K562 (cell line): Measurements from ENCODE around the gene MAST1. TPM values are rescaled to one million over a fixed set of nuclear protein-coding genes. Genes with fewer than 3 reads are reported as not detected.
A peak's percentile ranks its signal among the peaks of the same experiment; 100 is the strongest.

Experiments
- ATAC-seq: fragments of 200-7000 bp; cut with Tn5 transposase; 3 replicates; pipeline ENCODE4 v1.9.1; 2020; ENCODE audit warnings: moderate library complexity
- BruUV-seq: library from RNA; stranded (reverse); fragments of 400-500 nt; replicated peaks from 2 replicates; lab custom pipeline; 2021; lab: Mats Ljungman, UMichigan
- CTCF ChIA-PET: fragments of 300-600 bp; formaldehyde crosslinking; extraction: SDS; loops from one replicate; lab custom pipeline; 2021; ENCODE audit warnings: low intra/inter-chr PET ratio; lab: Yijun Ruan, JAX
- POLR2A ChIA-PET: fragments of 300-600, 350-650 bp; sonication (Branson Sonifier 250); formaldehyde crosslinking; extraction: SDS; loops from one replicate; lab custom pipeline; 2021; ENCODE audit warnings: antibody characterized with exemption, inconsistent platforms; lab: Yijun Ruan, JAX
- DNase-seq, 4 experiments: peaks; one replicate each; pipeline versions ENCODE4 v3.0.0 to v3.0.0-alpha.2; 2011 to 2018; ENCODE audit warnings: low spot score in 3 of 4, mixed read lengths in 3 of 4; ENCODE audit errors: extremely low read depth in 1 of 4
- FAIRE-seq: peaks from 2 replicates; lab custom pipeline; 2011; peaks lifted over from hg19 to GRCh38; lab: Jason Lieb, UNC
- H2AFZ ChIP-seq: 2 replicates; pipeline ENCODE4 v1.6.0; 2011; ENCODE audit warnings: low read depth, low read length, control low read depth, inconsistent platforms
- H3K27ac ChIP-seq: fragments of 200-600 bp; 3 replicates; pipeline ENCODE4 v1.8.0; 2011; ENCODE audit warnings: low read depth, mild to moderate bottlenecking, control low read depth, inconsistent platforms, low read length, moderate library complexity, mixed read lengths; ENCODE audit errors: extremely low read depth
- H3K27me3 ChIP-seq, 2 experiments: fragments of 300-600 bp in 1 of 2; 2 replicates in 1 of 2; 3 replicates in 1 of 2; pipeline versions ENCODE4 v1.6.0 to v1.8.0; 2011; ENCODE audit warnings: inconsistent platforms in 2 of 2, low read length in 2 of 2, mild to moderate bottlenecking in 1 of 2, mixed read lengths in 1 of 2, moderate library complexity in 1 of 2; ENCODE audit not compliant: control insufficient read depth in 2 of 2, insufficient read depth in 2 of 2
- H3K36me3 ChIP-seq: fragments of 300-600 bp; 3 replicates; pipeline ENCODE4 v1.8.0; 2011; ENCODE audit warnings: mild to moderate bottlenecking, low read length, inconsistent platforms; ENCODE audit not compliant: control insufficient read depth, insufficient read depth
- H3K4me1 ChIP-seq, 2 experiments: fragments of 200-600 bp in 1 of 2; replicated peaks in 1 of 2; 2 replicates in 1 of 2; 3 replicates in 1 of 2; pipeline versions ENCODE4 v1.5.1 to v1.8.0; 2011; ENCODE audit warnings: inconsistent platforms in 2 of 2, low read length in 2 of 2, mild to moderate bottlenecking in 1 of 2, mixed read lengths in 1 of 2, moderate library complexity in 1 of 2; ENCODE audit not compliant: control insufficient read depth in 2 of 2, insufficient read depth in 2 of 2
- H3K4me2 ChIP-seq: 2 replicates; pipeline ENCODE4 v1.6.1; 2011; ENCODE audit warnings: low read length, control low read depth, inconsistent platforms, mixed read lengths; ENCODE audit not compliant: insufficient read depth
- H3K4me3 ChIP-seq: fragments of 200-600 bp; sonication (generic), shearing (Covaris generic); 2 replicates; pipeline ENCODE4 v1.5.1; 2016; ENCODE audit warnings: control low read depth, inconsistent platforms
- H3K79me2 ChIP-seq: fragments of 200-600 bp; 3 replicates; pipeline ENCODE4 v1.8.0; 2011; ENCODE audit warnings: low read length, inconsistent platforms; ENCODE audit not compliant: control insufficient read depth, insufficient read depth
- H3K9ac ChIP-seq, 2 experiments: 2 replicates each; pipeline versions ENCODE4 v1.6.0 to v1.6.1; 2011; ENCODE audit warnings: low read depth in 2 of 2, low read length in 2 of 2, control low read depth in 1 of 2, inconsistent platforms in 1 of 2, mild to moderate bottlenecking in 1 of 2, mixed read lengths in 1 of 2; ENCODE audit not compliant: insufficient read depth in 1 of 2
- H3K9me1 ChIP-seq: one replicate; pipeline ENCODE4 v1.6.0; 2011; ENCODE audit warnings: inconsistent platforms, mild to moderate bottlenecking, low read length, moderate library complexity; ENCODE audit not compliant: control insufficient read depth, insufficient read depth
- H3K9me3 ChIP-seq: replicated peaks from 2 replicates; pipeline ENCODE4 v1.5.1; 2011; ENCODE audit warnings: low read depth, low read length, inconsistent platforms; ENCODE audit not compliant: control insufficient read depth, insufficient read depth
- H4K20me1 ChIP-seq: replicated peaks from 2 replicates; pipeline ENCODE4 v1.6.1; 2011; ENCODE audit warnings: low read length, inconsistent platforms, mixed read lengths; ENCODE audit not compliant: control insufficient read depth, insufficient read depth
- FOSL1 ChIP-seq: fragments of 200-800 bp; sonication (Bioruptor generic); conservative IDR thresholded peaks from 2 replicates; pipeline ENCODE4 v1.6.1; 2016; ENCODE audit warnings: missing genetic modification characterization, missing compliant biosample characterization
- JUND ChIP-seq, 2 experiments: IDR thresholded peaks; 2 replicates in 1 of 2; 3 replicates in 1 of 2; pipeline ENCODE4 v1.6.1; 2011; ENCODE audit warnings: borderline replicate concordance in 2 of 2, low read depth in 2 of 2, low read length in 2 of 2, improper control_type of control experiment in 1 of 2, missing biosample characterization in 1 of 2, missing genetic modification characterization in 1 of 2, missing genetic modification reagents in 1 of 2
- MIER1 ChIP-seq: fragments of 450-650 bp; IDR thresholded peaks from 2 replicates; pipeline ENCODE4 v1.6.1; 2016; ENCODE audit warnings: antibody characterized with exemption, mild to moderate bottlenecking, low read depth
- MXI1 ChIP-seq: IDR thresholded peaks from 2 replicates; pipeline ENCODE4 v1.6.1; 2011; ENCODE audit warnings: low read depth, mild to moderate bottlenecking, improper control_type of control experiment, low read length
- POLR2A ChIP-seq: fragments of 450-650 bp; conservative IDR thresholded peaks from 2 replicates; pipeline ENCODE4 v1.6.1; 2016
- POLR2G ChIP-seq: fragments of 200-400 bp; formaldehyde crosslinking; IDR thresholded peaks from 2 replicates; pipeline ENCODE4 v1.6.1; 2017; ENCODE audit warnings: low read depth, mild to moderate bottlenecking, antibody characterized with exemption, low read length, moderate library complexity
- SREBF2 ChIP-seq: sonication (generic); formaldehyde crosslinking; IDR thresholded peaks from 2 replicates; pipeline ENCODE4 v1.4.0; 2020; ENCODE audit warnings: mild to moderate bottlenecking, missing genetic modification reagents
- SUPT5H ChIP-seq: fragments of 450-650 bp; IDR thresholded peaks from 2 replicates; pipeline ENCODE4 v1.6.1; 2016
- ZC3H4 ChIP-seq: sonication (generic); formaldehyde crosslinking; IDR thresholded peaks from 2 replicates; pipeline ENCODE4 v1.9.0; 2021; ENCODE audit warnings: missing genetic modification reagents, borderline replicate concordance
- ZNF121 ChIP-seq: sonication (generic); formaldehyde crosslinking; conservative IDR thresholded peaks from 2 replicates; pipeline ENCODE4 v1.8.0; 2022; ENCODE audit warnings: missing genetic modification reagents
- ZNF408 ChIP-seq: fragments of 250-450 bp; sonication (Bioruptor Pico); IDR thresholded peaks from 2 replicates; pipeline ENCODE4 v1.4.0; 2020; ENCODE audit warnings: low read depth, mild to moderate bottlenecking, moderate library complexity
- ZNF431 ChIP-seq: sonication (generic); formaldehyde crosslinking; IDR thresholded peaks from 2 replicates; pipeline ENCODE4 v1.8.0; 2022; ENCODE audit warnings: mild to moderate bottlenecking, missing genetic modification reagents
- WGBS: fragments of 100-300 bp; shearing (Covaris generic); methylation state at CpG from one replicate; pipeline ENCODE4 v1.1.6; 2016; ENCODE audit warnings: low coverage, mixed read lengths; ENCODE audit not compliant: insufficient coverage; ENCODE audit errors: missing lambda C conversion rate; 5-methylcytosine and 5-hydroxymethylcytosine counted together
- in situ Hi-C: fragments of 300-500 bp; cut with MboI; formaldehyde crosslinking; loops from 4 replicates; pipeline ENCODE4 v1.15.0; 2018; ENCODE audit warnings: inconsistent platforms, mixed read lengths
- intact Hi-C: fragments of 100-400 bp; cut with micrococcal nuclease; formaldehyde crosslinking; loops from 2 replicates; pipeline ENCODE4 v1.14.2; 2022
- polyA plus RNA-seq, 8 experiments: library from polyadenylated mRNA; depleted of rRNA in 4 of 8; stranded (reverse) in 5 of 8; unstranded in 3 of 8; fragments of >200 nt; fragmentation: Nextera tagmentation in 2 of 8; fragmentation: Illumina TruSeq in 1 of 8; extraction: Ambion mirVana in 2 of 8; extraction: Trizol in 1 of 8; gene quantifications; 2 replicates each; pipeline versions ENCODE4 v1.2.1 to v1.2.3, GENCODE V29; 2011 to 2014; ENCODE audit warnings: inconsistent platforms in 1 of 8, missing spikeins in 1 of 8
- total RNA-seq, 7 experiments: library from RNA; depleted of rRNA in 6 of 7; stranded (reverse); fragments of >200 nt in 6 of 7; fragmentation: Illumina TruSeq in 2 of 7; extraction: Trizol in 2 of 7; gene quantifications; 2 replicates each; pipeline versions ENCODE4 v1.2.1 to v1.2.3, GENCODE V29; 2011 to 2021; ENCODE audit warnings: low replicate concordance in 1 of 7

Gene MAST1
- total and polyA plus RNA-seq, 9 of the 15 experiments (the other 6 are each of a cell fraction or from before 2014, with no cell fraction given): 0.48 to 10.3 (median 3.9) TPM

- intact Hi-C loops: no loop called here
Observed at GRCh38 chr19:12918253-12918652, 79.9 kb downstream of the MAST1 start.

GRCh38 chr19:12921047-12921446 lies 82.7 kb downstream of the MAST1 start:
- CTCF ChIA-PET: no interaction called here
- intact Hi-C loops: no loop called here

More at GRCh38 chr19:12918253-12918652, 79.9 kb downstream of the MAST1 start:
- 94% methylated on average over 7 of the region's 14 CpGs for WGBS
- ATAC-seq (no peak), DNase-seq (peak in 1 of 4 experiments; percentile 18), FAIRE-seq (no peak)
- Histone ChIP-seq H3K27ac (no peak overlapping the region; the same call in 2 of the 3 replicates), H3K9me1 (no peaks in the 10 kb centered on the region), H3K79me2 (no peaks in the 10 kb centered on the region), H3K4me1 (peaks cover 13 to 26% of the 10 kb centered on the region in 2 experiments), H2AFZ (no peak overlapping the region), H3K36me3 (peaks cover 12% of the 10 kb centered on the region; the same call in 1 of the 3 replicates), H3K4me2 (no peak overlapping the region; the same call in 1 of the 2 replicates), H3K4me3 (no peak overlapping the region), H4K20me1 (no peaks in the 10 kb centered on the region), H3K27me3 (no peaks in the 10 kb centered on the region), H3K9ac (peak overlapping the region in 1 of 2 experiments; percentile 66; a peak in 2 of 4 replicates), H3K9me3 (no peaks in the 10 kb centered on the region)
- in situ Hi-C loops: no loop called here
- CTCF ChIA-PET: no interaction called here
- 0 out of 2 replicates have a peak, but pooled peaks have one; percentile 1 for TF ChIP-seq FOSL1 (tag)
- 0 out of 2 replicates have a peak, but pooled peaks have one; percentile 31 for TF ChIP-seq ZC3H4 (CRISPR knock-in tag)
- 0 out of 2 replicates have a peak, but pooled peaks have one; percentile 3 for TF ChIP-seq ZNF431 (CRISPR knock-in tag)
- peak; percentile 60; the same call in 1 of the 2 replicates for TF ChIP-seq POLR2G
- no peak for TF ChIP-seq ZNF408
- no peak for TF ChIP-seq MXI1
- no peak for TF ChIP-seq MIER1
- TF ChIP-seq JUND (IDR thresholded peaks at IDR 0.05; ENCODE audit: borderline replicate concordance, low read depth, low read length): no peak
- TF ChIP-seq JUND (tag; IDR thresholded peaks at IDR 0.05; ENCODE audit: borderline replicate concordance, low read depth, low read length): no peak
- no TSS peak for BruUV-seq
- POLR2A ChIA-PET: interaction anchor here (0.7 to 1.2 kb wide), 2 partner anchors 19 to 234 kb away, joined by 3 to 4 read pairs; no protein-coding TSS in a partner anchor

More at GRCh38 chr19:12921047-12921446, 82.7 kb downstream of the MAST1 start:
- 42% methylated on average over 3 of the region's 3 CpGs for WGBS
- Histone ChIP-seq H3K9me1 (no peaks in the 10 kb centered on the region), H3K36me3 (peaks cover 39% of the 10 kb centered on the region; the same call in 2 of the 3 replicates), H3K27me3 (no peaks in the 10 kb centered on the region), H3K4me3 (no peak overlapping the region), H3K9me3 (no peaks in the 10 kb centered on the region), H3K9ac (no peak overlapping the region), H3K4me2 (no peak overlapping the region), H3K79me2 (no peaks in the 10 kb centered on the region), H3K4me1 (peaks cover 4 to 31% of the 10 kb centered on the region in 2 experiments; a peak in 3 of 5 replicates), H2AFZ (no peak overlapping the region), H4K20me1 (no peaks in the 10 kb centered on the region), H3K27ac (peak overlapping the region; percentile 25; the same call in 1 of the 3 replicates)
- in situ Hi-C loops: no loop called here
- no TSS peak for BruUV-seq
- FAIRE-seq (no peak), DNase-seq (no peak), ATAC-seq (no peak)
- TF ChIP-seq ZNF121 (CRISPR knock-in tag) (peak; percentile 88), SREBF2 (CRISPR knock-in tag) (no peak), SUPT5H (peak; percentile 63; the same call in 1 of the 2 replicates), POLR2A (peak; percentile 57)
- POLR2A ChIA-PET: interaction anchor here (0.6 to 3.0 kb wide), 11 partner anchors 12 to 49 kb away, joined by 3 to 10 read pairs (median 4); partner anchors contain the start of genes FARSA and GCDH
